Measurements from ENCODE around the gene FERMT3.

FERMT3 gene

DNA sequence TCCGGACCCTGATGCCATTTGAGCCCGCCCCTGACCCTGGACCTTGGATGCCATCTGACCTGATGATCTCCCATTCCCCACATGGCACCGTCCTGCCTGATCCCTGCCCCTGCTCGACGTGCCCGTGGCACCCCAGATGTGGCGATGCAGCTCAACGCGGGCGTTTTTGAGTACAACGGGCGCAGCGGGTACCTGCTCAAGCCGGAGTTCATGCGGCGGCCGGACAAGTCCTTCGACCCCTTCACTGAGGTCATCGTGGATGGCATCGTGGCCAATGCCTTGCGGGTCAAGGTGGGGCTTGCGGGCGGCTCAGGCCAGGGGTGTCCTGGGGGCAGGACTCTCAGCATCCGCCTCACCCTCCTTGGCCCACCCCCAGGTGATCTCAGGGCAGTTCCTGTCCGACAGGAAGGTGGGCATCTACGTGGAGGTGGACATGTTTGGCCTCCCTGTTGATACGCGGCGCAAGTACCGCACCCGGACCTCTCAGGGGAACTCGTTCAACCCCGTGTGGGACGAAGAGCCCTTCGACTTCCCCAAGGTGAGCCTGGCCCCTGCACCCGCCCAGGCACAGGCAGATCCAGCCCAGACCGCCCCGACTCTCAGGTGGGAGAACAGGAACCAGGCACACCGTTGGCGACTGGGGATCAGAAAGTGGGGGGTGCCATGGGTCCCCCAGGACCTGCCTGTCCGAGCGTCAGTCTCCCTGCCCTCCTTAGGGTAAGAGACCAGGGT, 55.9 kb downstream of the FERMT3 start:
- no peak for DNase-seq (ENCODE audit: low read depth in 4 of 4, low spot score in 1 of 4)

DNA sequence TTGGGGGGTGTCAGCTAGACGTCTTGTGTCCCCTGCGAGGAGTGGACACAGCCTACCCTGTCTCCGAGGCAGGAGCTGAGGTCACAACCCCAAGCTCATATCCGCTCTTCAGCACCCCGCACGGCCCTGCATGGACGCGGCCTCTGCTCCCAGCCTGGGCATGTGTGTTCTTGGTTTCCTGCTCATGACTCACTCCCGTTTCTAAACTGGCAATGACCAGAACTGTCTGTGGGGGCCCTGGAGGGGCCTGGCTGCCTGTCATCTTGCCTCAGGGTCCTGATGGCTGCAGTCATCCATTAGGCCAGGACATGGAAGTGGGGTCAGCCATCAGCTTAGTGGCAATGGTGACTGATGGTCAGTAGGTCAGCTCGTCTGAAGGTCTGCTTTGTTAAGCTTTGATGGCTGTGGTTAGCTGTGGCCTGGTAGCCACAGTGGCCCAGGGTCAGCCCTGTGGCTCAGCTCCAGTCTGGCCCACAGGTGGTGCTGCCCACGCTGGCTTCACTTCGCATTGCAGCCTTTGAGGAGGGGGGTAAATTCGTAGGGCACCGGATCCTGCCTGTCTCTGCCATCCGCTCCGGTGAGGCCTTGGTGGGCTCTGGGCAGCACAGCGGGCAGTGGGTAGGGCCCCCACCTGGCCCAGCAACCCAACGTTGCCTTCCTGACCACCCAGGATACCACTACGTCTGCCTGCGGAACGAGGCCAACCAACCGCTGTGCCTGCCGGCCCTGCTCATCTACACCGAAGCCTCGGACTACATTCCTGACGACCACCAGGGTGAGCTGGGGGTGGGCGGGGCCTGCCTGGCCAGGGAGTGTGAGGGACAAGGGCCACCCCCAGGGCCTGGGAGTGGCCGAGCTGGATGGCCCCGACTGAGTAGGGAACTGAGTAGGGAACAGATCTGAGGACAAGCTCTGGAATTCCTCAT, 56.8 kb downstream of the FERMT3 start:
- DNase-seq (ENCODE audit: low read depth in 4 of 4, low spot score in 1 of 4) = no peak

DNA sequence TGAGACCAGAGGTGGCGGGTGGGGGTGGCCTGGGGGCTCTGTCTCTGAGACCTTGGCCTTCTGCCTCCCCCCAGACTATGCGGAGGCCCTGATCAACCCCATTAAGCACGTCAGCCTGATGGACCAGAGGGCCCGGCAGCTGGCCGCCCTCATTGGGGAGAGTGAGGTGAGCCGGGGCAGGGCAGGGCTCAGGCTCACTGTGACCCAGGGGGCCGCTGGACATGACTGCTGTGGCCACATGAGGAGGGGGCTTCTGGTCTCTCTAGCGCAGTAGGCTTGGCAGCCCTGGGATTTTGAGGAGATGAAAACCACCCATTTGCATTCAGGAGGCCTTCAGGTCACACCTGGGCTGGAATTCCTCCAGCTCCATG, 57.4 kb downstream of the FERMT3 start:
- DNase-seq (ENCODE audit: low read depth in 4 of 4, low spot score in 1 of 4) = no peak

DNA sequence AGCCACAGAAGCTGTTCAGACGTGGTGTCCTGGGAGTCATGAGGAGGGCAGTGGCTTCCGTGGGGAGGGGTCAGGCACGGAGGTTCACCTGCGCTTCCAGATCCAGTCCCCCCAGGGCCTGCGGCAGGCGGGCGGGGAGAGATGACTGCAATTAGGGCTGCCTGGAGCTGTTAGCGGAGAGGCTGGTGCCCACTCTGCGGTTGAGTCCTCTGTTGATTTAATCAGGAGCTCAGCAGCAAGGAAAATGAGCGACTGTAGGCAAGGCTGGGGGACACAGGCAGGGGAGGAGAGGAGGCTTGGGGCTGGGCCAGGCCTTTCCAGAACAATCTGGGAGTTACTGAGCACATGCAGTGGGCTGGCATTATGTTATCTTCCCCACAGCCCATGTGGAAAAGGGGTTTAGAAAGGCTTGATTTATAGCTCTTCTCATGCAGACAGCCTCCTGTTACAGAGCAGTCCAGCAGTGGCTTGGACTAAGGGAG, 57.9 kb downstream of the FERMT3 start:
- DNase-seq (ENCODE audit: low read depth in 4 of 4, low spot score in 1 of 4) = no peak

DNA sequence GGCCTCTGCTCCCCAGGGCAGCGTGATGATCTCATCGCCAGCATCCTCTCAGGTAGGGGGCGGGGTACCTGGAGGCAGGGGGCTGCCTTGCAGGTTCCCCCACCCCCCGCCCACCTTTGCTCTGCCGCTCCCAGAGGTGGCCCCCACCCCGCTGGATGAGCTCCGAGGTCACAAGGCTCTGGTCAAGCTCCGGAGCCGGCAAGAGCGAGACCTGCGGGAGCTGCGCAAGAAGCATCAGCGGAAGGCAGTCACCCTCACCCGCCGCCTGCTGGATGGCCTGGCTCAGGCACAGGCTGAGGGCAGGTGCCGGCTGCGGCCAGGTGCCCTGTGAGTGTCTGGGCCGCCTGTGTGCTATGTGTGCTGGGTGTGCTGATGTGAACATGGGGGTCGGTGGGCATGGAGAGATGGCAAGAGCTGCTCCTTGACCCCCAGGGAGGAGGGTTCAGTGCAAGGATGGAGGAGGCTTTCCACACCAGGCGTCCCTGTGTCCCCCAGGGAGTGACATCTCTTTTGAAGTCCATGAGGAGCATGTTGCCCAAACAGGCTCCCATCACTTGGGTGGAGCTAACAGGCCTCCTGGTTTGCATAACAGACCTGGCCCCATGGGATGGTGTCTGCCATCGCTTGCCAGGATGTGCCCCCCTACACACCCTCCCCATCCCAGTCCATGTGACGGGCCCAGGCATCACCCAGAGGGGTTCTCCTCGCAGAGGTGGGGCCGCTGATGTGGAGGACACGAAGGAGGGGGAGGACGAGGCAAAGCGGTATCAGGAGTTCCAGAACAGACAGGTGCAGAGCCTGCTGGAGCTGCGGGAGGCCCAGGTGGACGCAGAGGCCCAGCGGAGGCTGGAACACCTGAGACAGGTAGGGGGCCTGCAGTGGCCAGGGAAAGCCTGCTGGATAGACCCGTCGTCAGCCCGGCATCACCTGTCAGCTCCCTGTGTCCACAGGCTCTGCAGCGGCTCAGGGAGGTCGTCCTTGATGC, 58.9 kb downstream of the FERMT3 start:
- no peak for DNase-seq (ENCODE audit: low read depth in 4 of 4, low spot score in 1 of 4)

DNA sequence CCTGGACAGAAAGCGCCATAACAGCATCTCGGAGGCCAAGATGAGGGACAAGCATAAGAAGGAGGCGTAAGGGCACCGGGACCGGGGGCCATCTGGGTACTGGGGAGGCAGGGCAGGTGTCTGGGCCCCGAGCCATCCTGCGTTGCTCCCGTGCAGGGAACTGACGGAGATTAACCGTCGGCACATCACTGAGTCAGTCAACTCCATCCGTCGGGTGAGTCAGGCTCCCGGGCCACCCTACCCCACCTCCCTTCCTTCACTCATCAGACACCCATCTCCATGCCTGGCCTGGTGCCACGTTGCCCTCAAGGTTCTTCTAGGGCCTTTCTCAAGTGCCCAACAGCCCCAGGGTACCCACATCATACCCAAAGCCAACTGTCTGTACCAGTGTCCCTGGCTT, 59.8 kb downstream of the FERMT3 start:
- no peak for DNase-seq (ENCODE audit: low read depth in 4 of 4, low spot score in 1 of 4)

DNA sequence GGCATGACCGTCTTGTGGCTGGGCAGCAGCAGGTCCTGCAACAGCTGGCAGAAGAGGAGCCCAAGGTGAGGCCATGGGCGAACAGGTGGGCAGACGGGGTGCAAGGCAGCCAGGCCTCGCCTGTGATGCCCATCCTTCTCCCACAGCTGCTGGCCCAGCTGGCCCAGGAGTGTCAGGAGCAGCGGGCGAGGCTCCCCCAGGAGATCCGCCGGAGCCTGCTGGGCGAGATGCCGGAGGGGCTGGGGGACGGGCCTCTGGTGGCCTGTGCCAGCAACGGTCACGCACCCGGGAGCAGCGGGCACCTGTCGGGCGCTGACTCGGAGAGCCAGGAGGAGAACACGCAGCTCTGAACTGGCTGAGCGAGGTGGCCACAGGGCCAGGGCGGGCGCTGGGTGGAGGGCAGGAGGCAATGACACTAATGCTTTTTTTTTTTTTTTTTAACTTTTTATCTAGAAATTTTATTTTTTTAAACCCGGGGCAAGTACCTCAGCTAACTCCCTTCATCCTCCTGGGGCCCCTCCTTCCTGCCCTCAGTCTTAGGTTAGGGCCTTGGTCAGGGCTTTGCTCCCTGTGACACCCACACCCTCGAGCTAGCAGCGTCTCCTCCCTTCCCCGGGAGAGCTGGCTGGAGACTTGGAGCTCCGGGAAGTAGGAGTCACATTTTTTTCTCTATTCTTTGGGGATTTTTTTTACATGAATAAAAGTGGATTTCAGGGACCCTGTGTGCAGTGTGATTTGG, 60.9 kb downstream of the FERMT3 start:
- no peak for DNase-seq (ENCODE audit: low read depth in 4 of 4, low spot score in 1 of 4)

DNA sequence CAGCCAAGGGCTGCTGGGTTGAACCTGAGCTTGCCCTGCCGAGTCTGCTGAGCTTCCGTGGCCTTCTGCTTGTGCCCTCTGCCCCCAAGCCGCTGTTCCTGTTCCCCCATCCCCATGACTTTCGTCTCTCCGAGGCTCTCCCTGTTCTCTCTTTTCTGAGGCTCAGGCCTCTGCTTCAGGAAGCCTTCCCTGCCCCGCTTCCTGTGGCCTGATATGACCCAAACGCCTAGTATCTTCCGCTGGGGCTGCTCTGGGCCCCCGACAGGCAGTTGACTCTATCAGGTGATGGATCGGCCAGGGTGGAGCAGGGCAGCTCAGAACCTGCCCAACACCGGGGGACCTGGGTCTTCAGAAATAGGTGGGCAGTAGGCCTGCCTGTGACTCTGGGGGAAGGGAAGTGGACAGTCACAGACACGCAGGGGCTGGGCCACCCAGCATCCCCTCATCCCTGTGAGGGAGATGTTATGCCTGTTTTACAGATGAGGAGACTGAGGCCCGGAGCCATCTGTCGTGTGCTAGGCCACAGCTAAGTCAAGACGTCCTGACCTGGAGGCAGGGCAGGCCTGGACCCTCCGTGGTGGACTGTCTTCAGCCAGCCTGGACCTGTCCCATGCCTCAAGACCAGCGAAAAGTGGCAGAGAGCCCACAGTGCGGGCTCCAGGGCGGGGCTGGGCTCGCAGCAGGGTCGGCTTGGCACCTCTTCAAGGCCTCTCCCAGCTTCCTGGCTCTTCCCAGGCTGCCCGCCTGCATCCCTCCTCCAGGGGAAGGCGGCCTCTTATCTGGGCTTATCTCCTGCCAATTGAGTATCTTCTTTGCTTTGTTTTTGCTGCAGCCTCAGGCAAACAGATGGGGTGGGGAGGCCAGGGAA, 61.7 kb downstream of the FERMT3 start:
- no peak for DNase-seq (ENCODE audit: low read depth in 4 of 4, low spot score in 1 of 4)

DNA sequence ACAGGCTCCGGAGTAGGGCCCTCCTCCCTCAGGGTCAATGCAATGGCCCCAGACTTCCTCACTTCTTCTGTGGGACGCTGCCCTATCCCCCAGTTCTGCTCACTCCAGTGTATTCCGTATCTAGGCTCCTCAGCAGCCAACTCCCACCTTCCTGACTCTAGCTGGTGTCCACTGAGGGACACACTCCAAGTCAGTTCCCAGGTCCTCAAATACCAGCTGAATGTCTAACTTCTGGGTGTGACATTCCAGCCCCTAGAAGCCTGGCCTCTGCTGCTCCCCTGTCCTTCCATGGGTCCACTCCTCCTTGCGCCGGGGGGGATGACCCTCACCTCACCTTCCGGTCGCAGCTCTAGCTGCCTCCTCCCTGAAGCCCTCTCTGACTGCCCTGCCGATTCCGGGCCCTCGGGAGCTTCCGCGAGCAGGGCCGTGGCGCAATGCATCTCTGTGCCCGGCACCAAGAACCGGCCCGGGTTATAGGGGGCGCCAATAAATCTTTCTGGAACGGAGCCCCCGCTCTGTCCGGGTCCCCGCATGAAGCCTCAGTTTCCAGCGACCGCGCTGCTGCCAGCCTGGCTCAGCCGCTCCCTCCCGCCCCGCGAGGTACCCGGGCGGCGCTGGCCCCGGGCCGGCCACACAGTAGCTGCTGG, 62.5 kb downstream of the FERMT3 start:
- DNase-seq (ENCODE audit: low read depth in 4 of 4, low spot score in 1 of 4) = no peak

DNA sequence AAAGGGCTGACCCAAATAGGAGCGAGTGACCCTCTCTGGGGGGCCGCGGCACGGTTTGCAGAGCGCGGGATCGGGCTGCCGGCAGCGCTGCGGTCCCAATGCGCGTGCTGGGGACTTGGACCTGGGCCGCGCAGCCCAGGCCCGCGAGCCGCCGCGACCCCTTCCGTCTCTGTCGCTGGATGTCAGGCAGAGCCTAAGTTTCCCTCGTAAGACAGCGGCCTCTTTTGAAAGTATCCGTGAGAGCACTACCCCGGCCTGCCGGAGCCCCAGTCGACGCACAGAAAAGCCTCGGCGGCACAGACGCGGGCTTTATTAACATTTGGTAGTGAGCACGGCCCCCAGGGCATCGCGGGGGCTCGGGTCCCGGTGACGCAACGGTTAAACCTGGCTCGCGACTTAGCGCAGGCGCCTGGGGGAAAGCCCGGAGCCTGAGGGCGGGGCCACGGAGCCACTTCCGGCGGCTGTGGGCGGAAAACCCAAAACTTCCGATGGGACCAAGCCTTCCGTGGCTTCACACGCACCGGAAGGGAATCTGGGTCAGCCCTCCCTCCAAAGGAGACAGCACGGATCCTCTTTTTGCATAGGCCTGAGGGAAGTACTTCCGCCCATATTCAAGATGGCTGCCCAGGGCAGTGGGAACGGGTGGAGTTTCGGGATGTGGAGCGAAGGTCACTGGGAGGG, 63.2 kb downstream of the FERMT3 start:
- peak; percentile 93 to 98 (median 96) for DNase-seq (ENCODE audit: low read depth in 4 of 4, low spot score in 1 of 4)

Data from stimulated activated CD4-positive, alpha-beta T cell treated with anti-CD3 and anti-CD28 coated beads, Interleukin-1b, Interleukin-23, amount 100 ng/mL, for 24 hours (primary cell).